ENCODE data around the gene HAUS7.

GRCh38 chrX:153455571-153455970, 14.8 kb downstream of the HAUS7 start:
- no peak for TF ChIP-seq CTCF (conservative IDR thresholded peaks at IDR 0.05)
- TF ChIP-seq EZH2 (IDR thresholded peaks at IDR 0.05; ENCODE audit: low read depth): no peak
